H1 (cell line): ENCODE measurements around the gene CHSY3. TPM values are rescaled to one million over a fixed set of nuclear protein-coding genes. Genes with fewer than 3 reads are reported as not detected.

Experiments
- CTCF ChIA-PET: fragments of 300-600 bp; sonication (Branson Sonifier 250); formaldehyde crosslinking; loops from one replicate; lab custom pipeline; 2021; ENCODE audit not compliant: partially characterized antibody; lab: Charles Lee
- POLR2A ChIA-PET: fragments of 300-600 bp; sonication (Branson Sonifier 250); formaldehyde crosslinking; loops from one replicate; lab custom pipeline; 2021; ENCODE audit warnings: inconsistent platforms; ENCODE audit not compliant: partially characterized antibody; lab: Charles Lee
- DNase-seq, 2 experiments: peaks; one replicate each; pipeline versions ENCODE4 v3.0.0 to v3.0.0-alpha.2; 2010 to 2022; ENCODE audit warnings: low spot score in 2 of 2, low read depth in 1 of 2, mixed read lengths in 1 of 2
- FAIRE-seq: peaks from 2 replicates; lab custom pipeline; 2011; peaks lifted over from hg19 to GRCh38; lab: Jason Lieb, UNC
- H2AFZ ChIP-seq: 2 replicates; pipeline ENCODE4 v1.8.1; 2012; ENCODE audit warnings: low read length, inconsistent platforms
- H2AK5ac ChIP-seq: 2 replicates; pipeline ENCODE4 v1.6.1; 2013; ENCODE audit warnings: low read depth, low read length
- H2BK120ac ChIP-seq: replicated peaks from 2 replicates; pipeline ENCODE3; 2013; ENCODE audit warnings: low read depth, low read length, inconsistent platforms
- H2BK12ac ChIP-seq: 2 replicates; pipeline ENCODE4 v1.6.1; 2013; ENCODE audit warnings: low read depth, low read length
- H2BK15ac ChIP-seq: 2 replicates; pipeline ENCODE4 v1.6.1; 2013; ENCODE audit warnings: low read length
- H2BK20ac ChIP-seq: 2 replicates; pipeline ENCODE4 v1.6.1; 2013; ENCODE audit warnings: low read length
- H2BK5ac ChIP-seq: 2 replicates; pipeline ENCODE4 v1.6.1; 2013; ENCODE audit warnings: low read depth, low read length
- H3K14ac ChIP-seq: 2 replicates; pipeline ENCODE4 v1.6.1; 2013; ENCODE audit warnings: inconsistent platforms; ENCODE audit not compliant: insufficient read length
- H3K18ac ChIP-seq: 2 replicates; pipeline ENCODE4 v1.6.1; 2013; ENCODE audit warnings: low read length; ENCODE audit errors: extremely low read depth
- H3K23ac ChIP-seq: 2 replicates; pipeline ENCODE4 v1.6.1; 2013; ENCODE audit warnings: inconsistent platforms; ENCODE audit not compliant: insufficient read length
- H3K23me2 ChIP-seq: 2 replicates; pipeline ENCODE4 v1.6.1; 2013; ENCODE audit warnings: low read depth, low read length
- H3K27ac ChIP-seq: 2 replicates; pipeline ENCODE4 v1.6.1; 2011; ENCODE audit warnings: low read depth, low read length, inconsistent platforms
- H3K27me3 ChIP-seq, 4 experiments: replicated peaks in 1 of 4; 1 replicate in 1 of 4; 2 replicates in 3 of 4; pipeline versions ENCODE4 v1.6.1 to v1.8.1; 2011 to 2013; ENCODE audit warnings: low read length in 3 of 4, mild to moderate bottlenecking in 3 of 4, inconsistent platforms in 2 of 4, mixed read lengths in 2 of 4, moderate library complexity in 1 of 4; ENCODE audit not compliant: control insufficient read depth in 3 of 4, insufficient read depth in 3 of 4; ENCODE audit errors: extremely low read depth in 1 of 4
- H3K36me3 ChIP-seq, 4 experiments: 2 replicates each; pipeline versions ENCODE4 v1.6.1 to v1.8.1; 2011 to 2013; ENCODE audit warnings: mild to moderate bottlenecking in 4 of 4, low read length in 3 of 4, moderate library complexity in 2 of 4, control low read depth in 1 of 4, inconsistent platforms in 1 of 4; ENCODE audit not compliant: insufficient read depth in 4 of 4, control insufficient read depth in 2 of 4
- H3K4ac ChIP-seq: replicated peaks from 2 replicates; pipeline ENCODE3; 2013; ENCODE audit warnings: low read length, low read depth, mixed read lengths, inconsistent platforms; ENCODE audit not compliant: insufficient read length
- H3K4me1 ChIP-seq, 4 experiments: replicated peaks in 1 of 4; 1 replicate in 1 of 4; 2 replicates in 3 of 4; pipeline versions ENCODE4 v1.6.1 to v1.8.1; 2011 to 2013; ENCODE audit warnings: low read length in 3 of 4, inconsistent platforms in 2 of 4, mixed read lengths in 1 of 4; ENCODE audit not compliant: insufficient read depth in 4 of 4, control insufficient read depth in 3 of 4
- H3K4me2 ChIP-seq, 2 experiments: 2 replicates each; pipeline versions ENCODE4 v1.6.1 to v1.8.1; 2011 to 2013; ENCODE audit warnings: low read depth in 2 of 2, low read length in 2 of 2, control low read depth in 1 of 2, inconsistent platforms in 1 of 2, mild to moderate bottlenecking in 1 of 2; ENCODE audit not compliant: insufficient read depth in 1 of 2
- H3K4me3 ChIP-seq, 4 experiments: fragments of 200-600, 300-600 bp in 1 of 4; sonication (generic), shearing (Covaris generic), sonication (Bioruptor Twin) in 1 of 4; 2 replicates each; pipeline versions ENCODE4 v1.5.1 to v1.8.1; 2011 to 2016; ENCODE audit warnings: low read length in 4 of 4, low read depth in 3 of 4, control low read depth in 2 of 4, inconsistent platforms in 2 of 4, mild to moderate bottlenecking in 2 of 4, mixed read lengths in 1 of 4, moderate library complexity in 1 of 4; ENCODE audit not compliant: insufficient read depth in 2 of 4; ENCODE audit errors: extremely low read depth in 1 of 4
- H3K56ac ChIP-seq: replicated peaks from 2 replicates; pipeline ENCODE3; 2013; ENCODE audit warnings: low read depth, mild to moderate bottlenecking, mixed read lengths, low read length, inconsistent platforms; ENCODE audit not compliant: insufficient read length
- H3K79me1 ChIP-seq: 2 replicates; pipeline ENCODE4 v1.6.1; 2013; ENCODE audit warnings: low read depth, low read length, control low read depth
- H3K79me2 ChIP-seq, 2 experiments: 2 replicates each; pipeline versions ENCODE4 v1.6.1 to v1.8.1; 2012 to 2013; ENCODE audit warnings: low read length in 2 of 2, mild to moderate bottlenecking in 2 of 2, inconsistent platforms in 1 of 2; ENCODE audit not compliant: insufficient read depth in 2 of 2, control insufficient read depth in 1 of 2
- H3K9ac ChIP-seq, 4 experiments: replicated peaks in 1 of 4; 1 replicate in 1 of 4; 2 replicates in 3 of 4; pipeline versions ENCODE4 v1.6.1 to v1.8.1; 2011 to 2013; ENCODE audit warnings: low read depth in 3 of 4, low read length in 3 of 4, control low read depth in 2 of 4, mild to moderate bottlenecking in 2 of 4, moderate library complexity in 2 of 4, inconsistent platforms in 1 of 4; ENCODE audit errors: extremely low read depth in 1 of 4
- H3K9me3 ChIP-seq, 2 experiments: 2 replicates each; pipeline versions ENCODE4 v1.6.1 to v1.8.1; 2012 to 2013; ENCODE audit warnings: mild to moderate bottlenecking in 2 of 2, moderate library complexity in 2 of 2, control low read depth in 1 of 2, inconsistent platforms in 1 of 2, low read depth in 1 of 2, low read length in 1 of 2, mixed read lengths in 1 of 2; ENCODE audit not compliant: insufficient read depth in 2 of 2
- H4K20me1 ChIP-seq, 2 experiments: replicated peaks in 1 of 2; 2 replicates each; pipeline versions ENCODE3 to v1.8.1; 2011 to 2013; ENCODE audit warnings: inconsistent platforms in 2 of 2, low read length in 2 of 2, mild to moderate bottlenecking in 1 of 2; ENCODE audit not compliant: insufficient read depth in 2 of 2, control insufficient read depth in 1 of 2
- H4K5ac ChIP-seq: 2 replicates; pipeline ENCODE4 v1.6.1; 2013; ENCODE audit warnings: low read length, low read depth, mixed read lengths, inconsistent platforms; ENCODE audit not compliant: insufficient read length
- H4K8ac ChIP-seq: 2 replicates; pipeline ENCODE4 v1.8.0; 2013; ENCODE audit warnings: mild to moderate bottlenecking, moderate library complexity, low read length, inconsistent platforms; ENCODE audit not compliant: insufficient read depth; ENCODE audit errors: extremely low read depth
- H4K91ac ChIP-seq: replicated peaks from 2 replicates; pipeline ENCODE3; 2013; ENCODE audit warnings: low read length, mixed read lengths, inconsistent platforms; ENCODE audit not compliant: insufficient read length
- FOSL1 ChIP-seq: IDR thresholded peaks from 2 replicates; pipeline ENCODE4 v1.6.1; 2011; ENCODE audit warnings: mild to moderate bottlenecking, low read depth, low read length, moderate library complexity; ENCODE audit not compliant: insufficient read depth
- HDAC6 ChIP-seq: IDR thresholded peaks from one replicate; pipeline ENCODE4 v1.7.1; 2012; ENCODE audit warnings: low read depth, mild to moderate bottlenecking, inconsistent platforms, low read length, moderate library complexity
- KDM1A ChIP-seq: fragments of 200-600, 300-600 bp; sonication (generic); IDR thresholded peaks from 2 replicates; pipeline ENCODE4 v1.7.1; 2016; ENCODE audit warnings: mild to moderate bottlenecking, low read length, borderline replicate concordance
- SAP30 ChIP-seq: fragments of 300-600 bp; sonication (generic); IDR thresholded peaks from 2 replicates; pipeline ENCODE4 v1.7.1; 2012; ENCODE audit warnings: low read length, moderate library complexity, mild to moderate bottlenecking, inconsistent platforms; ENCODE audit not compliant: insufficient read depth, insufficient replicate concordance
- WGBS, 2 experiments: shearing (Covaris generic) in 1 of 2; methylation state at CpG; one replicate each; pipeline versions ENCODE4 v1.1.6 to v1.1.7; 2013 to 2015; ENCODE audit warnings: low lambda C conversion rate in 2 of 2, mixed read lengths in 2 of 2, inconsistent platforms in 1 of 2, low coverage in 1 of 2, missing lambda C conversion rate in 1 of 2; ENCODE audit not compliant: insufficient replicate concordance in 2 of 2, insufficient coverage in 1 of 2, insufficient read length in 1 of 2; ENCODE audit errors: extremely low coverage in 1 of 2, missing lambda C conversion rate in 1 of 2; 5-methylcytosine and 5-hydroxymethylcytosine counted together
- polyA plus RNA-seq, 7 experiments: library from polyadenylated mRNA; depleted of rRNA in 3 of 7; stranded (reverse) in 5 of 7; unstranded in 2 of 7; fragments of >200 nt in 5 of 7; fragments of 200-250 nt in 2 of 7; gene quantifications; 1 replicate in 5 of 7; 2 replicates in 1 of 7; 4 replicates in 1 of 7; pipeline versions ENCODE4 v1.2.1 to v1.2.3, GENCODE V29; 2011 to 2013; ENCODE audit warnings: missing spikeins in 2 of 7, mixed read lengths in 2 of 7
- total RNA-seq: library from RNA; stranded (reverse); fragmentation: NEBNext Ultra II Directional; extraction: Animal tissue kit (Norgen Biotek cat#: 25700); gene quantifications from 2 replicates; pipeline ENCODE4 v1.2.1, GENCODE V29; 2021

CHSY3 gene
- total and polyA plus RNA-seq, 2 of the 8 experiments (the other 6 are each of a cell fraction or from before 2014, with no cell fraction given), result 0.24 to 1.8 TPM

DNA sequence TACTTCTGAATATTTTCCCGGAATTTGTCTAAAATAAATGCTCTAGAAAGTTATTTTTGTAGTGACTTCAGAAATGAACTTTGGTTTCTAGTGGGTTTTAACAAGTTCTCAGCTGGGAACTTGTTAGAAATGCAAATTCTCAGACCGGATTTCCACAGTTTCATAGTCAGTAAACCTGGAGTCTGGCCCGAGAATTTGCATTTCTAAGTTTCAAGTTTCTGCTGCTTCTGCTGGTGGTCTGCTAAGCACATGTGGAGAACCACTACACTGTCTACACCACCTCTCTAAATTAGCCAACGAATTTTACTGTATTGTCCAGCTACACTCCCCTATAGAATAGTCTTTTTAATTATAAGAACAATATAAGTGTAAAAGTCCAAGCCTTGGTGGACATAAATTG is 208.0 kb downstream of the CHSY3 start:
- WGBS, 2 experiments, result 74% methylated on average over 4 of the region's 4 CpGs; no CpG with 5 or more reads in 1 of the 2 experiments
- Histone ChIP-seq H3K27ac (no peak overlapping the region), H2BK12ac (no peak overlapping the region), H2BK15ac (no peak overlapping the region), H3K27me3 (peaks cover 0 to 1% (median 0%) of the 10 kb centered on the region in 4 experiments; a peak in 1 of 7 replicates), H4K8ac (no peak overlapping the region), H3K23me2 (no peaks in the 10 kb centered on the region), H2BK20ac (no peak overlapping the region), H3K23ac (no peak overlapping the region), H3K79me2 (no peaks in the 10 kb centered on the region), H3K4ac (no peak overlapping the region), H3K14ac (no peak overlapping the region), H2AK5ac (no peak overlapping the region), H4K20me1 (no peaks in the 10 kb centered on the region), H3K56ac (no peak overlapping the region), H3K79me1 (no peaks in the 10 kb centered on the region), H3K18ac (no peak overlapping the region), H2BK5ac (no peak overlapping the region), H3K4me1 (no peaks in the 10 kb centered on the region), H3K9me3 (no peaks in the 10 kb centered on the region), H3K4me2 (no peak overlapping the region), H2AFZ (no peak overlapping the region), H2BK120ac (no peak overlapping the region), H3K4me3 (no peak overlapping the region), H4K91ac (no peak overlapping the region), H4K5ac (no peak overlapping the region), H3K9ac (no peak overlapping the region), H3K36me3 (no peaks in the 10 kb centered on the region)
- POLR2A ChIA-PET, result no interaction called here
- DNase-seq, result no peak
- CTCF ChIA-PET, result interaction anchor here (0.6 to 3.1 kb wide), 6 partner anchors 17 to 1161 kb away, joined by 3 to 11 read pairs (median 4); no protein-coding TSS in a partner anchor
- FAIRE-seq, result no peak
- no peak for TF ChIP-seq FOSL1
- TF ChIP-seq HDAC6, result no peak
- TF ChIP-seq SAP30, result no peak
- no peak for TF ChIP-seq KDM1A
